Cardiac muscle cell (in vitro differentiated cells and primary cell): Measurements from ENCODE around the gene SRD5A2. TPM values are rescaled to one million over a fixed set of nuclear protein-coding genes. Genes with fewer than 3 reads are reported as not detected.

ENCODE experiments used
- DNase-seq, 2 donors: peaks; one replicate each; pipeline versions ENCODE4 v3.0.0 to v3.0.0-alpha.2; 2010 to 2017; ENCODE audit warnings: low read depth in 1 of 2, low spot score in 1 of 2
- H3K27ac ChIP-seq: fragments of 200-600 bp; sonication (generic); 2 replicates; pipeline ENCODE4 v1.5.1; 2016
- H3K27me3 ChIP-seq: fragments of 200-600 bp; sonication (generic); 2 replicates; pipeline ENCODE4 v1.6.0; 2016; ENCODE audit warnings: control low read depth
- H3K36me3 ChIP-seq: fragments of 200-600 bp; sonication (generic); 2 replicates; pipeline ENCODE4 v1.5.1; 2016; ENCODE audit warnings: control low read depth
- H3K4me1 ChIP-seq: fragments of 200-600 bp; sonication (generic); 2 replicates; pipeline ENCODE4 v1.8.1; 2017; ENCODE audit warnings: low read depth, mild to moderate bottlenecking, mixed run types
- H3K4me3 ChIP-seq: fragments of 200-600 bp; sonication (generic); 2 replicates; pipeline ENCODE4 v1.5.1; 2016; ENCODE audit warnings: mild to moderate bottlenecking
- H3K9me3 ChIP-seq: fragments of 200-600 bp; sonication (generic); 2 replicates; pipeline ENCODE4 v1.5.1; 2017; ENCODE audit warnings: low read depth, mild to moderate bottlenecking, control low read depth
- CTCF ChIP-seq: IDR thresholded peaks from 2 replicates; pipeline ENCODE4 v1.5.1; 2012; ENCODE audit warnings: low read depth, mild to moderate bottlenecking, low read length
- polyA plus RNA-seq: library from polyadenylated mRNA; unstranded; fragments of >200 nt; fragmentation: Nextera tagmentation; extraction: Ambion mirVana; gene quantifications from 2 replicates; pipeline ENCODE4 v1.2.1, GENCODE V29; 2016
- total RNA-seq: library from RNA; depleted of rRNA; stranded (reverse); fragments of >200 nt; gene quantifications from 2 replicates; pipeline ENCODE4 v1.2.3, GENCODE V29; 2016

The SRD5A2 gene
- total and polyA plus RNA-seq, 2 experiments from 2014 or later, result 0.06 TPM; not detected in 1

GRCh38 chr2:31579996-31580320, 780 bp downstream of the SRD5A2 start:
- Histone ChIP-seq H3K27ac (no peak overlapping the region), H3K27me3 (peaks cover 70% of the 10 kb centered on the region), H3K4me1 (no peaks in the 10 kb centered on the region), H3K9me3 (no peaks in the 10 kb centered on the region), H3K36me3 (no peaks in the 10 kb centered on the region), H3K4me3 (no peak overlapping the region)
- TF ChIP-seq CTCF, result no peak
- no peak for DNase-seq

GRCh38 chr2:31578316-31578715, 2.4 kb downstream of the SRD5A2 start:
- no peak for TF ChIP-seq CTCF
- H3K4me1 ChIP-seq, result no peaks in the 10 kb centered on the region
- no peak overlapping the region for H3K4me3 ChIP-seq
- no peaks in the 10 kb centered on the region for H3K36me3 ChIP-seq
- DNase-seq, result no peak
- no peaks in the 10 kb centered on the region for H3K9me3 ChIP-seq
- no peak overlapping the region for H3K27ac ChIP-seq
- H3K27me3 ChIP-seq, result peaks cover 62% of the 10 kb centered on the region

- DNase-seq, result no peak
Measured at GRCh38 chr2:31577143-31577542, 3.6 kb downstream of the SRD5A2 start.

GRCh38 chr2:31568585-31569201, 12.0 kb downstream of the SRD5A2 start:
- no peak for DNase-seq
- Histone ChIP-seq H3K27me3 (no peaks in the 10 kb centered on the region), H3K36me3 (no peaks in the 10 kb centered on the region), H3K4me3 (no peak overlapping the region), H3K9me3 (no peaks in the 10 kb centered on the region), H3K27ac (no peak overlapping the region), H3K4me1 (no peaks in the 10 kb centered on the region)
- no peak for TF ChIP-seq CTCF

More at GRCh38 chr2:31577143-31577542, 3.6 kb downstream of the SRD5A2 start:
- Histone ChIP-seq H3K36me3 (no peaks in the 10 kb centered on the region), H3K4me3 (no peak overlapping the region), H3K27ac (no peak overlapping the region), H3K27me3 (peaks cover 50% of the 10 kb centered on the region), H3K4me1 (no peaks in the 10 kb centered on the region), H3K9me3 (no peaks in the 10 kb centered on the region)
- no peak for TF ChIP-seq CTCF

- no peak for DNase-seq
Measured at GRCh38 chr2:31567679-31568078, 13.1 kb downstream of the SRD5A2 start.

More at GRCh38 chr2:31567679-31568078, 13.1 kb downstream of the SRD5A2 start:
- no peaks in the 10 kb centered on the region for H3K36me3 ChIP-seq
- no peak overlapping the region for H3K4me3 ChIP-seq
- no peak overlapping the region for H3K27ac ChIP-seq
- H3K9me3 ChIP-seq, result no peaks in the 10 kb centered on the region
- H3K4me1 ChIP-seq, result no peaks in the 10 kb centered on the region
- no peaks in the 10 kb centered on the region for H3K27me3 ChIP-seq
- no peak for TF ChIP-seq CTCF
